Right renal cortex interstitium (tissue), 3 donors: Measurements from ENCODE around the gene GPR85. TPM values are rescaled to one million over a fixed set of nuclear protein-coding genes. Genes with fewer than 3 reads are reported as not detected.
"Not testable (repeated sequence)": the region's sequence is repeated elsewhere in the genome, so short reads cannot be mapped to it uniquely, and the experiment has no call there.

Experiments used
- DNase-seq, 3 donors: peaks; one replicate each; pipeline ENCODE4 v3.0.0-alpha.2; 2013; ENCODE audit warnings: low read depth in 3 of 3, low spot score in 2 of 3
- polyA plus RNA-seq, 3 donors: library from polyadenylated mRNA; unstranded; fragments of 120-200 nt; gene quantifications; one replicate each; pipeline ENCODE4 v1.2.1, GENCODE V29; 2013; ENCODE audit not compliant: insufficient read length in 3 of 3

The GPR85 gene
- polyA plus RNA-seq, 3 donors: 0.71 to 1.1 (median 0.98) TPM

DNA sequence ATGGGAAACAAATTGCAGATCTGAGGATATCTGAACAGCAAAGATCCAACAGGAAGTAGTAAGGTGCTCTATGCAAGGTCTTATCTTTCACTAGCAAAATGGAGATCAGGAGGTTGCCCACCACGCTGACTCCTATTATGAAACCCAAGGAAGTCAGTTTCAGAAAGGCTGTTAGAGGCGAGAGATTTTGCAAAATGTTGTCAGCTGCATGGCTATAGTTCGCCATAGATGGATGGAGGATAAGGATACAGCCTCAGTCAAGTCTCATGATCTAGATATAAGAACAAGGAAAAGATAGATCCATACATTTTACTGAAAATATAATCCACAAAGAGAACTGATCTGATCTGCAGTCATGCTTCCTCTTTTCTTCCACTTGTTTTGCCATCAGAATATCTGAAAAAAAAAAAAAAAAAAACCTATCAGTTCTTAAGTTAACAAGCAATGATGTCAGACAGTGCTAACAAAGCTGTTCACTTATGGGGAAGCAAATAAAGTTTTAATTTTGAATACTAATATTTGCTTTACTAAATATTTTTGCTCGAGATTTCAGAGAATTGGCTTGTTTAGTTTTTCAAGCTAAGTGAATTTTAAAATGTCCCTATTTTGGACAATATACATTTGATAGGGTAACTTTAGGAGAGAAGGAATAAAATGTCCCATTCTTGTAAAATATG is 2.0 kb downstream of the GPR85 start:
- no peak for DNase-seq

DNA sequence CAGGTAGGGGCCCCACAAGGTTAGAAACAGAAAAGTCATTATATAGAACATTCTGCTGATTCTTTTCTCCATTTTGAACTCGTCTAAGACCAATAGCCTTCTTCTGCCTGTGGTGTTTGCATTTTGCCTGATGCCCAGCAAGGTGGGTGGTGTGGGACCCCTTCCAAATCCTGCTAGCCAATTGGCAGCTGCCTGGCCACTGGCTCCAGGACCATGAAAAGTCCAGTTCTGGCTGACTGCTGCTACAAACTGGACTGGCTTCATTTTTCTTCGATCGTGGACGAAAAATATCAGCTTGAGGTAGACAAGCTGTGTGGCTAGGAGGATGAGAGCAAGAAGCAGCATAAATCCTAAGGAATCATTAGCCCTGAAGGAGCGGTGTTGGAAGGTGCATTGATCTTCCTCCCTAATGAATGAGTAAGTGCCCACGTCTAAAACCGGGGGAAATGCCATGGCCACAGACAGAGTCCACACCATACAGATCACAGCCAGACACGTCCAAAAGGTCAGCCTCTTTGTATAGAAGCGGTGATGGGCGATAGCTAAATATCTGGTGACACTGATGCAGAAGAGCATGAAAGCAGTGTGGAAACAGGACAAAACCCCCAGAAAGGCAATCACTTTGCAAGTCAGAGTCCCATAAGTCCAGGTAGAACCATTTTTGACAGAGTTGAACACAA is 2.7 kb downstream of the GPR85 start:
- DNase-seq: no peak

DNA sequence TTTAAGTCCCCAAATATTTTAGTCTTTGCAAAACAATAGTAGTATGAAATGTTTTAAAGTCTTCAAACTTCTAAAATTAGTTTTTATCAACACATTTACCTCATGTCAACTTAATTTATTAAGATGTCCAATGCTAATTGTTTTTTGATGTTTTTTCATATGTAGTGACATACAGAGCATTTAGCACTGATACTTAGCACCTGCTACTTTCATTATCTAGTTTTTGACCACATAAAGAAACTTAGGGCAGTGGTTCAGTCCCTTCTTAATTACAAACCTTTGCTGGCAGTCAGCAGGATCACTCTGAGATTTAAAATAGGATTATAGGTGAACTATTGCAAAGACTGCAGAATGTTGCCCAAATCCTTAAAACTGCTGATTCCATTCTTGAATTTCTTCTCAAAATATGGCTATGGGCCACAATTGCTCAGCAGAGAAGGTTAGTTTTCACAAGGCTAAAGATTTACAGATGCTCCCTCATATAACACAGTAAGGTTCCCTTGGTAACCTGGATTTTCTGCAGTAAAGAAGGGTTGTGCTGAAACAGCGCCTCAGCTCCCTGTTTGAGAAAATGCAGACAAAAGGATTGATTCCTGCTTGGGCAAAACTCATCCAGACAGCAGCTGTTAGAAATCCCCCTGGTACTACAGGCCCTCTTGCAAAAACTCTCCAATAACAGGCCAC is 3.4 kb downstream of the GPR85 start:
- DNase-seq: no peak

DNA sequence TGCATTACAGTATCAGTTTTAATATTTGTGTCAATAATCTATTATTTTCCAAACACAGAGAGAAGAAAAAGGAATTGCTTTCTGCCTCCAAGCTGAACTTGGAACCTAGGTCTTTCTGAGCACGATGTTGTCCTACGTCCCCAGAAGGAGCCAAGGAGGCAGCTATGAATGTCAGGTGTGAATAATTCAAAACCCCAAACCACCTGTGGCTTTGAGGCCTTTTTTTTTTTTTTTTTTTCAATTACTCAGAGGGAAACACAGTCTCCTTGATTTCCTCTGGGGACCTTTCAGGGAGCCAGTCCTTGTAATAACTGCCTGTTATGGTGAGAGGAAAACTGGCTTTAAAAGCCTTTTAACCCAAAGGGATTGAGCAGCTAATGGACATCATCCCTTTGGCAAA is 8.3 kb downstream of the GPR85 start:
- DNase-seq: no peak

DNA sequence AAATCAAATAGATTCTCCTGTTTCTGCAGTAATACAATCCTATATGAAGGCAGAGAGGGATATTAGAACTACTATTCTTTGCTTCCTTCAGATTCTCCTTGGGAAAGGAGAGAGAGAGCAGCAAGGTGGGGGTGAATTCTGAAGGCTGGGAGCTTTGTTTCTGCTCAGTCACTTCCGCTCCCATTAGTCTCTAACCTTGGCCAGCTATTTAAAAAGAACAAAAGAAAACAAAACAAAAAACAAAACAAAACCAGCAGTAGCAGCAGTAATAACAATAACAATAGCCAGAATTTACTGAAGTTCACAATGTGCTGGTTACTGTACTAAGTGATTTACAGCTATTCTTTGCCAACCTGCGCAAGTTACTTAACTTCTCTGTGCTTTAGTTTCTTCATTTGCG is 9.9 kb downstream of the GPR85 start:
- no peak for DNase-seq

DNA sequence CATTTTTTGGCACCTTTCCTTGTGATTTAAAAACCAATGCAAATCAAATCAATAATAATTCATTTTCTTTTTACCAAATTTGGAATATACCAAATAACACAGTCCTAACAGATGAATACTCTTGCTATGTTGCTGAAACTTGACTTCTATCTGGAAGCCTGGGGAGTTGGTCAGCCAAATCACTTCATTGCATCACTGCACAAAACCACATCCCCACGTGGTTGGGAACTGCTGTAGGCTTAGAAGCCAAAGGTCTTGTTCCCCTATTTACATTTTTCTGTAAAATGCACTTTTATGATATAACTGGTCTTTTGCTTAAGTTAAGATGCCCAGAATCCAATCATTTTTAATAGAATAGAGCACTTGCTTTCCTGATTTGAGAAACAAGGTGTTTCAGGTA is 15.2 kb downstream of the GPR85 start:
- DNase-seq: no peak

DNA sequence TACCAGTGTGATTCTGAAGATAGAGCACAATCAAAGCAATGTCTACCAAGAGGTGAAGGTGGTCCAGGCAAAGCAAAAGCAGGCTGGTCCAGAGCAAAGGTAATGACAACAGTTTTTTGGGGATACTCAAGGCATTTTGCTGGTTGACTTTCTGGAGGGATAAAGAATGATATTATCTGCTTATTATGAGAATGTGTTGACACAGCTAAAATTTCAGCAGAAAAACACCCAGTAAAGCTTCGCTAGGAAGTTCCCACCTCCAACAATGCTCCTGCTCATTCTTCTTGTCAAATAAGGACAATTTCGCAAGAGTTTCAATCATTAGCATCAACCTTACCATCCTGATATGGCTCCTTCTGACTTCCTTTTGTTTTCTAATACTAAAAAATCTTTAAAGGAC is 24.1 kb downstream of the GPR85 start:
- no peak for DNase-seq

DNA sequence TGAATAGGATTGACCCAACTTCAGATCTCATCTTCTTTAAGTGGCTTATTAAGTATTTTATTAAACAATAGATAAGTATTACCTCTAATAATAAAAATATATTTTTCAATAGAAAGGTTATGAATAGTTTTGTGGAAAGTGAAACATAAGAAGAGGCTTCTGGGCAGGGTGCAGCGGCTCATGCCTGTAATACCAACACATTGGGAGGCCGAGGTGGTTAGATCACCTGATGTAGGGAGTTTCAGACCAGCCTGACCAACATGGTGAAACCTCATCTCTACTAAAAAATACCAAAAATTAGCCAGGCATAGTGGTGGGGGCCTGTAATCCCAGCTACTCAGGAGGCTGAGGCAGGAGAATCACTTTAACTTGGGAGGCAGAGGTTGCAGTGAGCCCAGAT is 26.5 kb downstream of the GPR85 start:
- DNase-seq: no peak

DNA sequence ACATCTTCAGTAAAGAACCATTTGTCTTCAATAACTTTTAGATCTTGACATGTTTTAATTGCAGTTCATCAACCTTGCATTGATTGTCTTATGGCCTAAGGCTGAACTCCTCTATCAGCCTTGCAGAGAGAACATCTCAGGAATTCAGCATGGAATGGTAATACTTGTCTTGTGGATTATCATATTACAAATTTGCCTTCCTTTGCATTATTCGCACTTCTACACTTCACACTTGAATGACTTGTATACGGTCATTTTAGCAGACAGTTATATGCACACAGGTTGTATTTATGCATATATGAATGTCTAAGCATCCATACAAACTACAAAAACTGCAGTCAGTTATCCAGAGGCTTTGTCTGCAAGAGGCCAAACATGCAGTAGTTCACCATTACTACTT is 31.7 kb downstream of the GPR85 start:
- no peak for DNase-seq

DNA sequence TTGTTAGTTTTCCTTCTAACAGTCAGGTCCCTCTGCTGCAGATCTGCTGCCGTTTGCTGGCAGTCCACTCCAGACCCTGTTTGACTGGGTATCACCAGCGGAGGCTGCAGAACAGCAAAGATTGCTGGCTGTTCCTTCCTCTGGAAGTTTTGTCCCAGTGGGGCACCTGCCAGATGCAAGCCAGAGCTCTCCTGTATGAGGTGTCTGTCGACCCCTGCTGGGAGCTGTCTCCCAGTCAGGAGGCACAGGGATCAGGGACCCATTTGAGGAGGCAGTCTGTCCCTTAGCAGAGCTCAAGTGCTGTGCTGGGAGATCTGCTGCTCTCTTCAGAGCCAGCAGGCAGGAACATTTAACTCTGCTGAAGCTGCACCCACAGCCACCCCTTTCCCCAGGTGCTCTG is 32.4 kb downstream of the GPR85 start:
- DNase-seq: not testable (repeated sequence)

DNA sequence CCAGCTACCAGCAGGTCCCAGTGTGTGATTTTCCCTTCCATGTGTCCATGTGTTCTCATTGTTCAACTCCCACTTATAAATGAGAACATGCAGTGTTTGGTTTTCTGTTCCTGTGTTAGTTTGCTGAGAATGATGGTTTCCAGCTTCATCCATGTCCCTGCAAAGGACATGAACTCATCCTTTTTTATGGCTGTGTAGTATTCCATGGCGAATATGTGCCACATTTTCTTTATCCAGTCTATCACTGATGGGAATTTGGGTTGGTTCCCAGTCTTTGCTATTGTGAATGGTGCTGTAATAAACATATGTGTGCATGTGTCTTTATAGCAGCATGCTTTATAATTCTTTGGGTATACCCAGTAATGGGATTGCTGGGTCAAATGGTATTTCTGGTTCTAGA is 37.4 kb downstream of the GPR85 start:
- DNase-seq: not testable (repeated sequence)

DNA sequence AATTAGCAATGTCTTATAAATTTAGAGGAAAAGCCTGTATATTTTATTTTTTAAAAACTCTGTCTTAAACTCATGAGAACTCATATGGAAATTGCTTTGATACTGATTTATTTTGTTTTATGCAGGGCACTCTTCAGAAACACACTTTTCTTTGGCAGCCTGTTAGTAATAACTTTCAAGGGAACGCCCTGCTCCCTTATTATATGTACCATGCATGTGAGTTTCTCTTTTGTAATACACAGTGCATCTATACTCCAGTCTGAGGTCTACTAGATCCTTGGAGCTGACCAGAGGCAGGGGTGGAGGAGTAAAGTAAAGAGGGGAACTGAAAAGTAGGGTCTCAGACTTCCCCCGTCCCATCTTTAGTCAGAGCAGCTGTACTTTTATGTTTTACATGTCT is 40.2 kb downstream of the GPR85 start:
- DNase-seq: no peak

DNA sequence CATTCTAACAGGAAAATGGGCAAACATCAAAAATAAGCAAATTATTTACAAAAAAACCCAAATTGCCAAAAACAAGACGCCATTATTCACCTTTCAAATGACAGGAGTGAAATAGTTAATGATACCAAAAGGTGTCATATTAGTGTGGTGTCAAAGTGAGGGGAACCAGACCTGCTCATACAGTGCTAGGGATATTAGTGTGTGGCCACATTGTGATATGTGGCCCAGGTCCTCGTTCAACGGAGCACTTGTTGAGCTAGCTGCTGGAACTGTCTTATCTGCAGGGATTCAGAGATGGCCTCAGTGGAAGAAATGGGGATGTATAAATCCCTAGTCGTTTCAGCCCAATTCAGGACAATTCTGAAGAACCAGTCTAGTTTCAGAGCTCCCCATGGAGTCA is 41.2 kb downstream of the GPR85 start:
- no peak for DNase-seq

DNA sequence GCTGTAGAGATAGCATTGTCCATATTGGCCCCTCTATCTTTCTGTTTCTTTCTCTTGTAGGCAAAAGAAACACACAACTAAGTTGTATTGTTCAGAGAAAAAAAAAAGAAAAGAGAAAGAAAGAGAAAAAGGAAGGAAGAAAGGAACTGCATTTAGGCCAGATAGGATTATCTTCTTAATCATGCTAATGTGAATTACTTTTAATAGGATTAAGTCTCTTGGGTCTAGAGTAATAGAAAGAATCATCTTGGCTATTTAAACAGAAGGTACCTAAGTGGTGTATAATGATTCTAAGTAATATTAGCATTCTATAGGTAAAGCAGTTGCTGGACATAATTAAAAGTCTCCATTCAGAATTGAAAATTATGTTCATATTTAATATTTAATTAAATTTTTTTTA is 42.2 kb downstream of the GPR85 start:
- DNase-seq: no peak

DNA sequence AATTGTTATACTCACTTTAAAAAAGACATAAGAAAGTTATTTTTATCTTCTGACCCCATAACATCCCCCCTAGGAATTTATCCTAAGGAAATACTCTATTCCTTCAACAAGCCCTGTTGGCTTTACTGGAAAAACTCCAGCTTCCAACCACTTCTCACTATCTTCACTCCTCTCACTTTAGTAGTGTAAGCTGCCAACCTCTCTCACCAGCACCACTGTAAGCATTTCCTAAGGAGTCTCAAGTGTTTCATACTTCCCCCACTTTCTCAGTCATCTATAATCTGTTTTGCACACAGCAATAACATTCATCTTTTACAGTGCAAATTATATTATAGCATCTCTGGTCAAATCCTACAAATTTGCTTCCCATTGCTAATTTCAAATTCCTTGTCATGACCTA is 45.8 kb downstream of the GPR85 start:
- no peak for DNase-seq

DNA sequence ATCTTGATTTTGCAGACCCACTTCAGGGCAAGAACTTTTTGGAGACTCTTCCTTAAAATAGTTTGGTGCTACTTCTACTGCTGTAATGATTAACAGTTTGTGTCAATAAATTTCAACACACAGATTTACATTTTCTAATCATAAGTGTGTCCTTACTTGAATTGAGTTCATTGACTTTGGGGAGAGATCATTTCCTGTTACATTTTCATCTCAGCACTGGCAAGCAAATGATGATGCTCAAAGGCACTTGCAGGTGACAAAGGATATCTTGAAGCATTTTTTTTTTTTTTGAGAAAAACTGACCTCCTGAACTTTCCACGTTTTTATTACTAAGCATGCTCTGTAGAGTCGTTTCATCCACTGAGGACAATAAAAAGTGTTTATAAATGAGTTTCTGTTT is 52.7 kb downstream of the GPR85 start:
- DNase-seq: no peak

Other genes with a start within 250 kb of the GPR85 start
- 100 to 1,000 TPM in 2 of 3 donors, 10 to 100 TPM in 1; 98.8 to 108 (median 103) TPM for gene SMIM30, start 31.7 kb upstream of the GPR85 start, polyA plus RNA-seq